ENCODE results near the gene STXBP6. TPM values are rescaled to one million over a fixed set of nuclear protein-coding genes. Genes with fewer than 3 reads are reported as not detected.

STXBP6 gene
- total and polyA plus RNA-seq, 2 experiments from 2014 or later, result 19.7 to 29.0 TPM

- TF ChIP-seq EZH2 (IDR thresholded peaks at IDR 0.05; ENCODE audit: low read depth, unreplicated experiment), result no peak
- TF ChIP-seq POLR2AphosphoS5 (IDR thresholded peaks at IDR 0.05; ENCODE audit: low read depth), result no peak
- TF ChIP-seq CREB1 (CRISPR knock-in tag; IDR thresholded peaks at IDR 0.05; ENCODE audit: low read depth), result no peak
- TF ChIP-seq EZH2phosphoT487 (IDR thresholded peaks at IDR 0.05; ENCODE audit: unreplicated experiment), result no peak
- TF ChIP-seq JUNB (IDR thresholded peaks at IDR 0.05; ENCODE audit: unreplicated experiment), result no peak
- TF ChIP-seq STAT1 (IDR thresholded peaks at IDR 0.05; ENCODE audit: unreplicated experiment), result no peak
These were observed 199.9 kb downstream of the STXBP6 start (continued) for GRCh38 chr14:24850072-24850471.

GRCh38 chr14:24849471-24849870 lies 200.5 kb downstream of the STXBP6 start:
- no peaks in the 10 kb centered on the region for H3K79me2 ChIP-seq (replicated peaks; ENCODE audit: insufficient read depth)
- no peak overlapping the region for H3K4me3 Mint-ChIP-seq
- H2AFZ ChIP-seq, result no peak overlapping the region
- H3F3A ChIP-seq (replicated peaks; ENCODE audit: low read depth), result no peaks in the 10 kb centered on the region
- no peaks in the 10 kb centered on the region for H3K36me3 ChIP-seq (ENCODE audit: insufficient read depth)
- H3K27ac Mint-ChIP-seq, result no peak overlapping the region
- no peak overlapping the region for H3K27ac ChIP-seq (ENCODE audit: low read depth)
- peaks cover 33% of the 10 kb centered on the region for H3K4me1 Mint-ChIP-seq
- H3K9me3 Mint-ChIP-seq, result no peaks in the 10 kb centered on the region
- H3K4me1 ChIP-seq (ENCODE audit: insufficient read depth), result peaks cover 21% of the 10 kb centered on the region
- no peaks in the 10 kb centered on the region for H3K27me3 ChIP-seq (ENCODE audit: insufficient read depth)
- no peaks in the 10 kb centered on the region for H4K20me1 ChIP-seq (replicated peaks; ENCODE audit: insufficient read depth)
- no peak for ATAC-seq
- H3K4me3 ChIP-seq, result no peak overlapping the region
- no peaks in the 10 kb centered on the region for H3K36me3 Mint-ChIP-seq (ENCODE audit: low read depth)
- TF ChIP-seq ZNF462 (CRISPR knock-in tag; IDR thresholded peaks at IDR 0.05), result no peak
- TF ChIP-seq POLR2AphosphoS5 (IDR thresholded peaks at IDR 0.05; ENCODE audit: low read depth), result no peak
- TF ChIP-seq ETS1 (IDR thresholded peaks at IDR 0.05), result no peak
- DNase-seq (ENCODE audit: low spot score), result no peak
- no peak overlapping the region for H3K4me2 ChIP-seq
- peaks cover 3% of the 10 kb centered on the region for H3K27me3 Mint-ChIP-seq (ENCODE audit: insufficient read depth, low read depth, poor library complexity)
- no peaks in the 10 kb centered on the region for H3K9me2 ChIP-seq (ENCODE audit: insufficient read depth)

All from GM23338 (cell line).